Gastroesophageal sphincter (tissue), 4 donors: ENCODE data around the gene ANKRD17. TPM values are rescaled to one million over a fixed set of nuclear protein-coding genes. Genes with fewer than 3 reads are reported as not detected.
"Not testable (repeated sequence)": the region's sequence is repeated elsewhere in the genome, so short reads cannot be mapped to it uniquely, and the experiment has no call there.

Experiments
- ATAC-seq: fragments of 150-250 bp; one replicate; pipeline ENCODE4 v1.9.1; 2016; ENCODE audit warnings: mild to moderate bottlenecking, moderate library complexity
- H3K27ac ChIP-seq, 4 donors: fragments of 200-600 bp; sonication (generic) in 3 of 4; 1 replicate in 3 of 4; 2 replicates in 1 of 4; pipeline ENCODE4 v1.5.1; 2016 to 2019
- H3K27me3 ChIP-seq: fragments of 200-600 bp; sonication (generic); one replicate; pipeline ENCODE4 v1.5.1; 2019
- H3K36me3 ChIP-seq, 2 donors: fragments of 200-600 bp; sonication (generic); one replicate each; pipeline ENCODE4 v1.5.1; 2019; ENCODE audit warnings: control low read depth in 1 of 2
- H3K4me1 ChIP-seq, 3 donors: fragments of 200-600 bp; sonication (generic); 1 replicate in 2 of 3; 2 replicates in 1 of 3; pipeline ENCODE4 v1.5.1; 2016 to 2019; ENCODE audit warnings: control low read depth in 2 of 3
- H3K4me3 ChIP-seq, 2 donors: fragments of 200-600 bp; sonication (generic); one replicate each; pipeline ENCODE4 v1.5.1; 2019; ENCODE audit warnings: mild to moderate bottlenecking in 1 of 2, moderate library complexity in 1 of 2
- H3K9me3 ChIP-seq, 3 donors: fragments of 200-600 bp; sonication (generic); one replicate each; pipeline ENCODE4 v1.5.1; 2017 to 2019; ENCODE audit warnings: control low read depth in 2 of 3
- EP300 ChIP-seq: sonication (generic); formaldehyde crosslinking; IDR thresholded peaks from one replicate; pipeline ENCODE4 v1.6.1; 2017; ENCODE audit warnings: antibody characterized with exemption, mild to moderate bottlenecking
- POLR2A ChIP-seq, 2 donors: fragments of 450-650 bp; IDR thresholded peaks; one replicate each; pipeline ENCODE4 v1.6.1; 2017; ENCODE audit warnings: antibody characterized with exemption in 2 of 2, mild to moderate bottlenecking in 2 of 2, moderate library complexity in 1 of 2
- POLR2AphosphoS5 ChIP-seq: sonication (generic); formaldehyde crosslinking; IDR thresholded peaks from one replicate; pipeline ENCODE4 v1.6.1; 2017; ENCODE audit warnings: antibody characterized with exemption
- WGBS, 2 donors: methylation state at CpG; one replicate each; pipeline ENCODE4 v1.1.5; 2018; ENCODE audit warnings: low coverage in 1 of 2; 5-methylcytosine and 5-hydroxymethylcytosine counted together
- total RNA-seq, 4 donors: library from RNA; depleted of rRNA; stranded (reverse); fragments of >200 nt; gene quantifications; one replicate each; pipeline ENCODE4 v1.1.0, GENCODE V29; 2016
- TF ChIP-seq, protein P1 (sequence below), 4 experiments: fragments of 200-600 bp in 2 of 4; fragments of 450-650 bp in 2 of 4; sonication (generic) in 1 of 4; IDR thresholded peaks; one replicate each; pipeline ENCODE4 v1.5.1; 2017 to 2019; ENCODE audit warnings: antibody characterized with exemption in 4 of 4, mild to moderate bottlenecking in 2 of 4, moderate library complexity in 2 of 4

The ANKRD17 gene
- total RNA-seq, 4 donors from 2014 or later: 46.8 to 68.5 (median 59.1) TPM

DNA sequence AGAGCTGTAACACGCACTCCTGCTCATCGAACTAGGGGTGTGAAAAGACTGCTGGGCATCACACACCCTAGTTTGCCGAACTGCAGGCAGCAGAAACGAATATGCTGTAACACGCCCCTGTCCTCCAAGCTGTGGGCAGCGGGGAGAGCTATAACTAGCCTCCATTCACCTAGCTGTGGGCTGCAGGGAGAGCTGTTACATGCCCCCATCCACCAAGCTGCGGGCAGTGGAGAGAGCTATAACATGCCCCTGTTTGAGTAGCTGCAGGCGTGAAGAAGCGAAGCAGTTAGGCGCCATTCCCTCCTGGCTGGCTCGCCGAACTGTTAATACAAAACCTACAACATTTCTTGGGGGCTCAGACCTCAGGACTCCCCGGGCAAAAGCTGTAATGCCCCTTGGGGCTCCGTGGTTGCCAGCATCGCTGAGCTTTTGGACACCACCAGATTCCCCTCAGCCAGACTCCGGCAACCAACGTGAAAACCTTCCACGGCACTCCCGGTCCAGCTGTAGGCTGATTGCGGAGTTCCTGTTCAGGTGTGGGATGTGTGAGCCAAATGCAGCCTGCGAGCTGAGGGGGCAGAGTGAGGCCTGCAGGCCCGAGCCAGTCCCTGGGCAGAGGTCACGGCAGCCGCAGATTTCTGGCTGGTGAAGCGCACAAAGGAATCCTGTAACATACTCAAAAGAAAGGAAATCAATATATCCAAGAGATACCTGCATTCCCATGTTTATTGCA is 41.1 kb upstream of the ANKRD17 start:
- Histone ChIP-seq H3K4me3 (no peak overlapping the region), H3K27ac (no peak overlapping the region), H3K27me3 (no peaks in the 10 kb centered on the region), H3K9me3 (no peaks in the 10 kb centered on the region), H3K36me3 (no peaks in the 10 kb centered on the region), H3K4me1 (no peaks in the 10 kb centered on the region)
- TF ChIP-seq POLR2A (IDR thresholded peaks at IDR 0.05) (no peak), POLR2AphosphoS5 (no peak), EP300 (no peak)
- TF ChIP-seq, protein P1, sequence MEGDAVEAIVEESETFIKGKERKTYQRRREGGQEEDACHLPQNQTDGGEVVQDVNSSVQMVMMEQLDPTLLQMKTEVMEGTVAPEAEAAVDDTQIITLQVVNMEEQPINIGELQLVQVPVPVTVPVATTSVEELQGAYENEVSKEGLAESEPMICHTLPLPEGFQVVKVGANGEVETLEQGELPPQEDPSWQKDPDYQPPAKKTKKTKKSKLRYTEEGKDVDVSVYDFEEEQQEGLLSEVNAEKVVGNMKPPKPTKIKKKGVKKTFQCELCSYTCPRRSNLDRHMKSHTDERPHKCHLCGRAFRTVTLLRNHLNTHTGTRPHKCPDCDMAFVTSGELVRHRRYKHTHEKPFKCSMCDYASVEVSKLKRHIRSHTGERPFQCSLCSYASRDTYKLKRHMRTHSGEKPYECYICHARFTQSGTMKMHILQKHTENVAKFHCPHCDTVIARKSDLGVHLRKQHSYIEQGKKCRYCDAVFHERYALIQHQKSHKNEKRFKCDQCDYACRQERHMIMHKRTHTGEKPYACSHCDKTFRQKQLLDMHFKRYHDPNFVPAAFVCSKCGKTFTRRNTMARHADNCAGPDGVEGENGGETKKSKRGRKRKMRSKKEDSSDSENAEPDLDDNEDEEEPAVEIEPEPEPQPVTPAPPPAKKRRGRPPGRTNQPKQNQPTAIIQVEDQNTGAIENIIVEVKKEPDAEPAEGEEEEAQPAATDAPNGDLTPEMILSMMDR (IDR thresholded peaks at IDR 0.05): no peak
- WGBS, 2 donors: 94 to 97% methylated on average over 9 to 10 of the region's 25 CpGs
- no peak for ATAC-seq

DNA sequence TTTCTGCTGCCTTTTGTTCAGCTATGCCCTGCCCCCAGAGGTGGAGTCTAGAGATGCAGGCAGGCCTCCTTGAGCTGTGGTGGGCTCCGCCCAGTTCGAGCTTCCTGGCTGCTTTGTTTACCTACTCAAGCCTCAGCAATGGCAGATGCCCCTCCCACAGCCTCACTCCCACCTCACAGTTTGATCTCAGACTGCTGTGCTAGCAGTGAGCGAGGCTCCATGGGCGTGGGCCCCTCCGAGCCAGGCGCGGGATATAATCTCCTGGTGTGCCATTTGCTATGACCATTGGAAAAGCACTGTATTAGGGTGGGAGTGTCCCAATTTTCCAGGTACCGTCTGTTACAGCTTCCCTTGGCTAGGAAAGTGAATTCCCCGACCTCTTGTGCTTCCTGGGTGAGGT is 34.1 kb upstream of the ANKRD17 start:
- not testable (repeated sequence) for H3K4me1 ChIP-seq, H3K27ac ChIP-seq, H3K4me3 ChIP-seq, ATAC-seq, H3K27me3 ChIP-seq
- 60% methylated on average over 3 of the region's 9 CpGs; no CpG with 5 or more reads in 1 of the 2 donors for WGBS, 2 donors
- H3K36me3 ChIP-seq: peaks cover 0 to 10% of the 10 kb centered on the region in 2 donors
- H3K9me3 ChIP-seq: peaks cover 0 to 41% (median 0%) of the 10 kb centered on the region in 3 donors

DNA sequence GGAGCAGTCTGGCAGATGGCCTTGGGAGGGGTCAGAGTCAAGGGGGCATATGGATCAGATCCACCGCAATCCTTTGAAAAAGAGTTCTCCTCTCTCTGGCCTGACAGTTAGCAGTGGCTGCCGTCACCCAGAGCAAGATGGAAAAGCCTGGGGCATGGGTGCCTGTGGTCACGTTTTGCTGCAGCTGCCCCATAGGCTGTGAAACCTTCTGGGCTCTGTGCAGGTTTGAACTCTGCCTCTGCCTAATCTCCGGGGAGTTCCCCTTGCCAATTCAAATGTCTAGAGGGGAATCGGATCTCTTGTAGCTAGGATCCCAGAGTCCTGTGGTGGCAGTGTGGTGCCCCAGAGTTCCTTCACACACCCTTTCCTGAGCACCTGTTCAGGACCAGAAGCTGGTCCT is 23.4 kb upstream of the ANKRD17 start:
- no CpG with 5 or more reads among the region's 5 CpGs for WGBS, 2 donors
- ATAC-seq: no peak
- H3K36me3 ChIP-seq: no peaks in the 10 kb centered on the region
- no peak overlapping the region for H3K4me3 ChIP-seq
- no peaks in the 10 kb centered on the region for H3K27me3 ChIP-seq
- H3K27ac ChIP-seq: no peak overlapping the region
- no peaks in the 10 kb centered on the region for H3K4me1 ChIP-seq
- peaks cover 0 to 7% (median 0%) of the 10 kb centered on the region in 3 donors for H3K9me3 ChIP-seq
- TF ChIP-seq POLR2A (IDR thresholded peaks at IDR 0.05) (no peak), POLR2AphosphoS5 (no peak), EP300 (no peak)
- TF ChIP-seq, protein P1 (IDR thresholded peaks at IDR 0.05): no peak

DNA sequence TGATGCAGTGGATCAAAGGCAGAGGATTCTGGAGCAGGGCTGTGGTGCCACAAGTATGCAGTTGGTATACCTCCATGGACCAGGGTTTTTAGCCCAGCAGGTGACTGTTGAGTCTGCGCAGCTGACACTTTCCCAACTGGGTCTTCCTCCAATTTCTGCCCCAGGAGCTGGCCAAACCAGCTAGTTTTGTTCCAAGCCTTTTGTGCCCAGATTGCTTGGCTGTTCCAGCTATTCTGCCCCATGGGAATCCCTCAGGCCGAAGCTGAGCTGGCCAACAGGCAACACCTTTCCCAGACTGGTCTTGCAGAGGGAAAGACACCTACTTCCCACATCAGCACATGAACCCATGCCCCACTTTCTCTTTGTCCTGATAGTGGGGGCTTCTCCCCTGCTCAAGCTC is 22.8 kb upstream of the ANKRD17 start:
- Histone ChIP-seq H3K27ac (no peak overlapping the region), H3K36me3 (no peaks in the 10 kb centered on the region), H3K9me3 (peaks cover 0 to 7% (median 0%) of the 10 kb centered on the region in 3 donors), H3K4me1 (no peaks in the 10 kb centered on the region), H3K4me3 (no peak overlapping the region), H3K27me3 (no peaks in the 10 kb centered on the region)
- ATAC-seq: no peak
- WGBS, 2 donors: no CpG with 5 or more reads among the region's 2 CpGs
- no peak for TF ChIP-seq POLR2A (IDR thresholded peaks at IDR 0.05)
- TF ChIP-seq POLR2AphosphoS5: no peak
- TF ChIP-seq, protein P1 (IDR thresholded peaks at IDR 0.05): no peak
- no peak for TF ChIP-seq EP300

DNA sequence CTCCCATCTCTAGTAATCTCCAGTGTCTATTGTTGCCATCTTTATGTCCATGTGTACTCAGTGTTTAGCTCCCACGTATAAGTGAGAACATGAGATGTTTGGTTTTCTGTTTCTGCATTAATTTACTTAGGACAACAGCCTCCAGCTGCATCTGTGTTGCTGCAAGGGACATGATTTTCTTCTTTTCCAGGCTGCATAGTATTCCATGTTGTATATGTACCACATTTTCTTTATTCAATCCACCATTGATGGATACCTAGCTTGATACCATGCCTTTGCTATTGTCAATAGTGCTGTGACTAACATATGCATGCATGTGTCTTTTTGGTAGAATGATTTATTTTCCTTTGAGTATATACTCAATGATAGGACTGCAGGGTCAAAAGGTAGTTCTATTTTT is 18.6 kb upstream of the ANKRD17 start:
- TF ChIP-seq POLR2AphosphoS5 (no peak), EP300 (no peak), POLR2A (IDR thresholded peaks at IDR 0.05) (no peak)
- TF ChIP-seq, protein P1 (IDR thresholded peaks at IDR 0.05): no peak
- WGBS, 2 donors: 100% methylated on average over 1 of the region's 1 CpG
- H3K4me1 ChIP-seq: no peaks in the 10 kb centered on the region
- no peak overlapping the region for H3K27ac ChIP-seq
- no peak overlapping the region for H3K4me3 ChIP-seq
- no peaks in the 10 kb centered on the region for H3K27me3 ChIP-seq
- peaks cover 0 to 2% of the 10 kb centered on the region in 2 donors for H3K36me3 ChIP-seq
- no peak for ATAC-seq
- H3K9me3 ChIP-seq: peaks cover 0 to 7% (median 0%) of the 10 kb centered on the region in 3 donors
